Stimulated activated CD8-positive, alpha-beta memory T cell treated with anti-CD3 and anti-CD28 coated beads, Interleukin-15, amount 100 ng/mL, for 4 hours (primary cell): ENCODE results near the gene SSTR3.
"Not testable (repeated sequence)": the region's sequence is repeated elsewhere in the genome, so short reads cannot be mapped to it uniquely, and the experiment has no call there.

ENCODE experiments used
- DNase-seq, 2 donors: peaks; one replicate each; pipeline ENCODE4 v3.0.0-alpha.2; 2020; ENCODE audit warnings: low read depth in 2 of 2

SSTR3 gene

GRCh38 chr22:37242395-37242918 lies 30.2 kb upstream of the SSTR3 start:
- peak; percentile 78 to 90 for DNase-seq

- DNase-seq, result no peak
Observed at GRCh38 chr22:37241351-37242142, 29.3 kb upstream of the SSTR3 start.

- DNase-seq, result no peak
Observed at GRCh38 chr22:37240941-37241320, 28.7 kb upstream of the SSTR3 start.

GRCh38 chr22:37240240-37240940 lies 28.1 kb upstream of the SSTR3 start:
- DNase-seq, result no peak

- DNase-seq, result no peak
Observed at GRCh38 chr22:37239336-37240239, 27.3 kb upstream of the SSTR3 start.

GRCh38 chr22:37237371-37238268 lies 25.3 kb upstream of the SSTR3 start:
- no peak for DNase-seq

- DNase-seq, result no peak
Observed at GRCh38 chr22:37235897-37236607, 23.8 kb upstream of the SSTR3 start.

- no peak for DNase-seq
Observed at GRCh38 chr22:37234736-37235711, 22.7 kb upstream of the SSTR3 start.

- no peak for DNase-seq
Observed at GRCh38 chr22:37233751-37234631, 21.7 kb upstream of the SSTR3 start.

- not testable (repeated sequence) for DNase-seq
Observed at GRCh38 chr22:37233371-37233750, 21.1 kb upstream of the SSTR3 start.

GRCh38 chr22:37232140-37232998 lies 20.1 kb upstream of the SSTR3 start:
- no peak for DNase-seq

GRCh38 chr22:37231406-37232139 lies 19.3 kb upstream of the SSTR3 start:
- peak in 1 of 2 donors; percentile 76 for DNase-seq

- peak in 1 of 2 donors; percentile 73 for DNase-seq
Observed at GRCh38 chr22:37230673-37231405, 18.6 kb upstream of the SSTR3 start.

- DNase-seq, result peak; percentile 76 to 89
Observed at GRCh38 chr22:37229805-37230672, 17.8 kb upstream of the SSTR3 start.
